Mesothelial cell of epicardium (in vitro differentiated cells): ENCODE data around the gene ARMH4. TPM values are rescaled to one million over a fixed set of nuclear protein-coding genes. Genes with fewer than 3 reads are reported as not detected.

Source experiments
- DNase-seq, 2 experiments: peaks; one replicate each; pipeline ENCODE4 v3.0.0; 2021; ENCODE audit warnings: low spot score in 2 of 2; ENCODE audit not compliant: unreplicated experiment in 2 of 2
- H3K27ac Mint-ChIP-seq: 2 replicates; pipeline ENCODE4 v1.8.0; 2021; ENCODE audit warnings: mixed read lengths
- H3K27me3 Mint-ChIP-seq: 2 replicates; pipeline ENCODE4 v1.8.0; 2021; ENCODE audit warnings: low read depth, mixed read lengths
- H3K36me3 Mint-ChIP-seq: 2 replicates; pipeline ENCODE4 v1.8.0; 2021; ENCODE audit warnings: mixed read lengths
- H3K4me1 Mint-ChIP-seq: 2 replicates; pipeline ENCODE4 v1.8.0; 2021; ENCODE audit warnings: mixed read lengths
- H3K4me3 Mint-ChIP-seq: 2 replicates; pipeline ENCODE4 v1.8.0; 2021; ENCODE audit warnings: mild to moderate bottlenecking, moderate library complexity, mixed read lengths
- H3K9me3 Mint-ChIP-seq: 2 replicates; pipeline ENCODE4 v1.8.0; 2021; ENCODE audit warnings: mixed read lengths
- total RNA-seq: library from RNA; stranded (reverse); gene quantifications from 3 replicates; pipeline ENCODE4 v1.2.1, GENCODE V29; 2021
- TF ChIP-seq, protein P1 (sequence below): fragments of 200-600 bp; sonication (generic); IDR thresholded peaks from one replicate; pipeline ENCODE4 v1.5.0; 2021; ENCODE audit warnings: antibody characterized with exemption; ENCODE audit not compliant: unreplicated experiment

Gene ARMH4
- total RNA-seq, 1 donor from 2014 or later, result 19.8 TPM

DNA sequence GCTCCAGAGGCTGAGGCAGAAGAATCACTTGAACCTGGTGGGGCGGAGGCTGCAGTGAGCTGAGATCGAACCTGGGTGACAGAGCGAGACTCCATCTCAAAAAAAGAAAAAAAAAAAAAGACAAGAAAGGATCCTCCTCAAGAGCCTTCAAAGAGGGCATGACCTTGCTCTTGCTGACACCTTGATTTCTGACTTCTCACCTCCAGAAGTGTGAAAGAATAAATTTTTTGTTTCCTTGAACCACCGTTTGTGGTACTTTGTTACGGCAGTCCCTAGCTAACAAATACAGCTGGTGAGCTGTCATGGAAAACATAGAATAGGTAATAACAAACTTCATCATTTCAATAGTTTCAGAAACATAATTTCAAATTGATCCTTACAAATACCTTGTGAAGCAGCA, 46.1 kb upstream of the ARMH4 start:
- no peak overlapping the region for H3K27ac Mint-ChIP-seq
- H3K4me3 Mint-ChIP-seq, result no peak overlapping the region
- TF ChIP-seq, protein P1, sequence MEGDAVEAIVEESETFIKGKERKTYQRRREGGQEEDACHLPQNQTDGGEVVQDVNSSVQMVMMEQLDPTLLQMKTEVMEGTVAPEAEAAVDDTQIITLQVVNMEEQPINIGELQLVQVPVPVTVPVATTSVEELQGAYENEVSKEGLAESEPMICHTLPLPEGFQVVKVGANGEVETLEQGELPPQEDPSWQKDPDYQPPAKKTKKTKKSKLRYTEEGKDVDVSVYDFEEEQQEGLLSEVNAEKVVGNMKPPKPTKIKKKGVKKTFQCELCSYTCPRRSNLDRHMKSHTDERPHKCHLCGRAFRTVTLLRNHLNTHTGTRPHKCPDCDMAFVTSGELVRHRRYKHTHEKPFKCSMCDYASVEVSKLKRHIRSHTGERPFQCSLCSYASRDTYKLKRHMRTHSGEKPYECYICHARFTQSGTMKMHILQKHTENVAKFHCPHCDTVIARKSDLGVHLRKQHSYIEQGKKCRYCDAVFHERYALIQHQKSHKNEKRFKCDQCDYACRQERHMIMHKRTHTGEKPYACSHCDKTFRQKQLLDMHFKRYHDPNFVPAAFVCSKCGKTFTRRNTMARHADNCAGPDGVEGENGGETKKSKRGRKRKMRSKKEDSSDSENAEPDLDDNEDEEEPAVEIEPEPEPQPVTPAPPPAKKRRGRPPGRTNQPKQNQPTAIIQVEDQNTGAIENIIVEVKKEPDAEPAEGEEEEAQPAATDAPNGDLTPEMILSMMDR, result no peak
- H3K9me3 Mint-ChIP-seq, result no peaks in the 10 kb centered on the region
- peaks cover 21% of the 10 kb centered on the region for H3K4me1 Mint-ChIP-seq
- no peaks in the 10 kb centered on the region for H3K36me3 Mint-ChIP-seq
- peaks cover 16% of the 10 kb centered on the region for H3K27me3 Mint-ChIP-seq
- DNase-seq, result no peak

DNA sequence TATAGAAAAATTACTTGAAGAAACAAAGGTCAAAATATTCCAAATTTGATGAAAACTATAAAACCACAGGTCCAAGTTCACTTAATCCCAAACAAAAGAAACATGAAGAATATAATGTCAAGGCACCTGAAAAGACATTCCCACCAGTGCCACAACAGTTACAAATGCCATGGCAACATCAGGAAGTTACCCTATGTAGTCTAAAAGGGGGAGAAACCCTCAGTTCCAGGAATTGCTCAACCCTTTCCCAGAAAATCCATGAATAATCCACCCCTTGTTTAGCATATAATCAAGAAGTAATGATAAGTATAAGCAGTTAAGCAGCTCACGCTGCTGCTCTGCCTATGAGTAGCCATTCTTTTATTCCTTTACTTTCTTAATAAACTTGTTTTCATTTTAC, 44.2 kb upstream of the ARMH4 start:
- Mint-ChIP-seq H3K27ac (no peak overlapping the region), H3K9me3 (no peaks in the 10 kb centered on the region), H3K27me3 (peaks cover 16% of the 10 kb centered on the region), H3K36me3 (no peaks in the 10 kb centered on the region), H3K4me1 (peaks cover 15% of the 10 kb centered on the region), H3K4me3 (no peak overlapping the region)
- TF ChIP-seq, protein P1, result no peak
- DNase-seq, result no peak

DNA sequence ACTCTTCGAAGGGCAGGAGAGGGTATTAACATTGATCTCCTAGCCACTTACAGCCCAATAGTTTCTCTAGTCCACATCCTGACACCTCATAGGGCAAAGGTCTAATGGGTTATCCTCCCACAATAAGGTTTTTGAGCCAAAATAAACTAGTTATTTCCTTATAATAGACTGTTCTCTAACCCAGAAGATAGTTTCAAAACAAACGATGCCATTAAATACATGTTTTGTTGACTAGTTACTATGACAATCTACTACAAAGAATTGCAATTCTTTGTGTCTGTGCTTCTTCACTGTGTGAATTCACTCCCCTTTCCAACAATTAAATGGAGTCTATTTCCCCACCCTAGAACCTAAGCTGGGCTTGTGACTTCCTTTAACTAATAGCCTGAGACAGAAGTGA, 41.5 kb upstream of the ARMH4 start:
- TF ChIP-seq, protein P1, result no peak
- Mint-ChIP-seq H3K4me3 (no peak overlapping the region), H3K27me3 (peaks cover 16% of the 10 kb centered on the region), H3K4me1 (peaks cover 3% of the 10 kb centered on the region), H3K36me3 (no peaks in the 10 kb centered on the region), H3K27ac (no peak overlapping the region), H3K9me3 (no peaks in the 10 kb centered on the region)
- DNase-seq, result no peak

DNA sequence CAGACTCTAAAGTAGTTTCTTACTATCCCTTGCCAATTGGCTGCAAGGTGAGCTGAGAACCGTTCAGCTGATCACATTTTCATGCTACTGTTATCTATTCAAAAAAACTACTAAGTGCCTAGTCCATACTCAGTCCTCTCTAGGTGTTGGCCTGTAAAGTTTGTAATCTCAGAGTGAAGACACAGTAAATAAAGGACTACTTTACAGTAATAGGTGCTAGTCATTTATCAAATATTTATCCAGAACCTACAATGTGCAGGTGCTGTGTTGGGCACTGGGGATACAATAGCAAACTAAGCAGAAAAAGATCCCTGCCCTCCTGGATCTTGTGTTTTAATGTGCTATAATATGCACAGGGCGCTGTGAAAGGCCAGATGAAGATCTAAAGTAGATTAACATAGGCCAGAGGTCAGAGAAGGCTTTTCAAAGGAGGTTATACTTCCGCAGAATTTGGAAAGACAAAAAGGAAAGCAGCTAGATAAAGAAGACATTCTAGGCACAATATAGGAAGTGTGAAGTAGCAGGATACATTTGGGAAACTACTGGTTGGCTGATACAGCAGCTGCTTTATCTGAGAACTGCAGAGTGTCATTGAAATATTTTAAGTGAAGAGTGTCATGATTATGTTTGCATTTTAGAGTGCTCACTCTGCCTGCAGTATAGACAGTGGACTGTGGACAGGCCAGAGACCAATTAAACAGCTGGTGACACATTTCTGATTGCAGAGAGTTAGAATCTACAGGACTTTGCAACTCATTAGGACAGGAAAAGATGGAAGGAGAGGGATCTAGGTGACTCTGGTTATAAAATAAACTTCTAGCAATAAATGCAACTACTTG, 40.0 kb upstream of the ARMH4 start:
- Mint-ChIP-seq H3K36me3 (no peaks in the 10 kb centered on the region), H3K9me3 (no peaks in the 10 kb centered on the region), H3K27me3 (peaks cover 21% of the 10 kb centered on the region), H3K27ac (no peak overlapping the region), H3K4me1 (peaks cover 3% of the 10 kb centered on the region), H3K4me3 (no peak overlapping the region)
- TF ChIP-seq, protein P1, result no peak
- no peak for DNase-seq

DNA sequence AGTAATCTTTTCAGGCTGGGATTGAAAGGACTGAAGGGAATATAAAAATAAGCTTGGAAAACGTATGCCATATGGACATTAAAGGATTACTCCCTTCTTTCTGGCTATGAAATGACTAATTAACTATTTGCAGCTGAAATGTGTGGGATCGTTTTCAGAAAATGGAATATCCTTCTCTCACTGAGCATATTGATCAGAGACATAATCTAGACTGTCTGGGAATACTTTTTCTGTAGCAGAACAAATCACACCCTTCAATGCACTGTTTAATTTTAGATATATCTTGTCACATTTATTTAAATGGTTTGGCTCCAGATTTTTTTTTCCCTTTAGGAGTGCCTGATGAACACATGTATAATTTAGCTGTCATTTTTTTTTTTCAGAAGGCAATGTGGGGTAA, 37.2 kb upstream of the ARMH4 start:
- H3K36me3 Mint-ChIP-seq, result no peaks in the 10 kb centered on the region
- H3K27ac Mint-ChIP-seq, result no peak overlapping the region
- DNase-seq, result no peak
- TF ChIP-seq, protein P1, result no peak
- H3K4me1 Mint-ChIP-seq, result peaks cover 3% of the 10 kb centered on the region
- H3K27me3 Mint-ChIP-seq, result peaks cover 21% of the 10 kb centered on the region
- H3K4me3 Mint-ChIP-seq, result no peak overlapping the region
- H3K9me3 Mint-ChIP-seq, result no peaks in the 10 kb centered on the region
